ENCODE results near the gene TH. TPM values are rescaled to one million over a fixed set of nuclear protein-coding genes. Genes with fewer than 3 reads are reported as not detected.
"Not testable (repeated sequence)": the region's sequence is repeated elsewhere in the genome, so short reads cannot be mapped to it uniquely, and the experiment has no call there.

Gene TH
- total RNA-seq, 5 donors from 2014 or later (not counting 1 experiment from before 2014, with no cell fraction given), result not detected

DNA sequence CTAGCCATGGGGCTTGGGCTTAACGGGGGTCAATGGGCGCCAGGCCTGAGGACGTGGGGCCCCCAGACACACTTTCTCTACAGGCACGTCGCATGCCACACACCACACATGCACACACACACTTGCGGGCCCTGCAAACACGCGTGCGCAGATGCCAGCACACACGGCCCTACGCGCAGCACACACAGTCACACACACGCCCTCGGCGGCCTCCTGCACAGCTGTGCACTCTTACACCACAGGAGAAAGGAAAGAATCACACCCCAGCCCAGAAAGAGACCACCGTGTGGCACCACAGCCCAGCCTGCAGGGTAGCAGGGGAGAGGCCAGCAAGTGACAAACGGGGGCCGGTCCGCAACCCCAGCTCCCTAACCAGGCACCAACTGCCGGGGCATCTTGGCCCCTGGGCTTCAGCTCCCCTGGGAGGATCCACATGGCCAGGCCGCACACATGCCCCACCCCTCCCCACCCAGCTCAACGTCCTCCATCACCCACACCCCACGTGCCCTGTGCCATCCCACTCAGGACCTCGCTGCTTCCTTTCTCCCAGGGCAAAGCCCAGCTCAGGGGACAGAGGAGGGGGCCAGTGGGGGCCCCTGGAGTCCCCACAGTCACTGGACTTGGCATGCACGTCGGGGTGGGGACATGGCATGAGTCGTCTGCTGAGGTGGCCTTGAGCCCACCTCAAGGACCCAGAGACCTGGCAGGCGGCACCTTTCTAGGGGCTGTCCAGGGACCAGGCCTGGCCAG is 26.3 kb upstream of the TH start:
- Histone ChIP-seq H3K4me1 (ENCODE audit: control insufficient read depth in 1 of 2, extremely low read depth in 1 of 2, insufficient read depth in 2 of 2, low read length in 2 of 2) (peaks cover 0 to 23% of the 10 kb centered on the region in 2 experiments), H3K36me3 (ENCODE audit: control insufficient read depth in 2 of 2, extremely low read depth in 1 of 2, insufficient read depth in 1 of 2, low read length in 1 of 2) (no peaks in the 10 kb centered on the region), H3K4me3 (ENCODE audit: control insufficient read depth in 1 of 2, extremely low read depth in 1 of 2, low read length in 1 of 2) (no peak overlapping the region), H3K27ac (ENCODE audit: low read length) (no peak overlapping the region), H3K9me3 (no peaks in the 10 kb centered on the region), H3K27me3 (replicated peaks in 1 of 2; ENCODE audit: control insufficient read depth in 2 of 2, extremely low read depth in 1 of 2, insufficient read depth in 2 of 2, low read length in 1 of 2) (peaks cover 0 to 17% of the 10 kb centered on the region in 2 experiments)
- ATAC-seq (replicated peaks in 1 of 4) (no peak), DNase-seq (no peak)
- ChIA-PET POLR2A (no interaction called here), CTCF (interaction anchor here in 1 of 2 donors (0.7 kb wide), 1 partner anchor 491 kb away, joined by 3 read pairs; no protein-coding TSS in a partner anchor)
- Mint-ChIP-seq H3K27me3 (peaks cover 2 to 9% of the 10 kb centered on the region in 2 donors), H3K4me3 (no peak overlapping the region), H3K4me1 (peaks cover 2 to 10% (median 9%) of the 10 kb centered on the region in 3 donors), H3K27ac (no peak overlapping the region), H3K36me3 (no peaks in the 10 kb centered on the region), H3K9me3 (peaks cover 0 to 7% (median 0%) of the 10 kb centered on the region in 3 donors)
- WGBS (ENCODE audit: insufficient coverage), result 82% methylated on average over 26 of the region's 28 CpGs

DNA sequence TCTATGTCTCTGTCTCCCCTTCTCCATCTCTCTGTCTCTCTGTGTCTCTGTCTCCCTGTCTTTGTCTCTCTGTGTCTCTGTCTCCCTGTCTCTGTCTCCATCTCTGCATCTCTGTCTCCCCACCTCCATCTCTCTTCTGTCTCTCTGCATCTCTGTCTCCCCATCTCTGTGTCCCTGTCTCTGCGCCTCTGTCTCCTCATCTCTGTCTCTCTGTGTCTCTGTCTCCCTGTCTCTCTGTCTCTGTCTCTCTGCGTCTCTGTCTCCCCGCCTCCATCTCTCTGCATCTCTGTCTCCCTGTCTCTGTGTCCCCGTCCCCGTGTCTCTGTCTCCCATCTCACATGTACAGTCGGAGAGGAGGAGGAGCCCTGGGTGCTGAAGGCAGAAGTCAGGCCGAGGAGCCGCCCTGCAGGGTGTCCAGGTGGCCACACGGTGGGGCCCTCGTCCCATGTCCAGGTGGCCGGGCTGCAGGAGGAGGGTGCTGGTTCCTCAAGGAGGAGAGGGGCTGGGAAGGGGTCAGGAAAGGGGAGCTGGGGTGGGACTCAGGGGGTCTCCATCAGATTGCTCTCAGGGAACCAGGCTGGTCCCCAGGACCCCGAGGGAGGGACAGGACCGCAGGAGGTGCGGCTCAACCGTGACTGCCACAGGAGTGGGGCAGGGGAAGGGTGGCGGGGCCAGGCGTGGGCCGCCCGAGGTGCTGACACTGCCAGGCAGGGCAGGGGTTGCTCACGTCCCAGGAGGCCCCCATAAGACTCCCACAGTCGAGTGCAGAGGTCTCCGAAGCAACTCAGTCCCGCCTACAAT is 25.6 kb upstream of the TH start:
- WGBS (ENCODE audit: insufficient coverage), result 52% methylated on average over 17 of the region's 23 CpGs
- Histone ChIP-seq H3K36me3 (ENCODE audit: control insufficient read depth in 2 of 2, extremely low read depth in 1 of 2, insufficient read depth in 1 of 2, low read length in 1 of 2) (no peaks in the 10 kb centered on the region), H3K4me1 (ENCODE audit: control insufficient read depth in 1 of 2, extremely low read depth in 1 of 2, insufficient read depth in 2 of 2, low read length in 2 of 2) (peaks cover 0 to 23% of the 10 kb centered on the region in 2 experiments), H3K9me3 (no peaks in the 10 kb centered on the region), H3K4me3 (ENCODE audit: control insufficient read depth in 1 of 2, extremely low read depth in 1 of 2, low read length in 1 of 2) (no peak overlapping the region), H3K27ac (ENCODE audit: low read length) (no peak overlapping the region), H3K27me3 (replicated peaks in 1 of 2; ENCODE audit: control insufficient read depth in 2 of 2, extremely low read depth in 1 of 2, insufficient read depth in 2 of 2, low read length in 1 of 2) (peaks cover 0 to 23% of the 10 kb centered on the region in 2 experiments)
- peak; percentile 14 to 81 (median 58) for DNase-seq
- H3K9me3 Mint-ChIP-seq, result peaks cover 0 to 7% (median 0%) of the 10 kb centered on the region in 3 donors
- peaks cover 2 to 10% (median 9%) of the 10 kb centered on the region in 3 donors for H3K4me1 Mint-ChIP-seq
- peaks cover 4 to 9% of the 10 kb centered on the region in 2 donors for H3K27me3 Mint-ChIP-seq
- H3K36me3 Mint-ChIP-seq, result no peaks in the 10 kb centered on the region
- H3K4me3 Mint-ChIP-seq, result no peak overlapping the region
- H3K27ac Mint-ChIP-seq, result no peak overlapping the region
- ChIA-PET POLR2A (no interaction called here), CTCF (interaction anchor here in 1 of 2 donors (0.7 kb wide), 1 partner anchor 490 kb away, joined by 3 read pairs; no protein-coding TSS in a partner anchor)
- peak; percentile 76 to 94 (median 87) for ATAC-seq (replicated peaks in 1 of 4)

DNA sequence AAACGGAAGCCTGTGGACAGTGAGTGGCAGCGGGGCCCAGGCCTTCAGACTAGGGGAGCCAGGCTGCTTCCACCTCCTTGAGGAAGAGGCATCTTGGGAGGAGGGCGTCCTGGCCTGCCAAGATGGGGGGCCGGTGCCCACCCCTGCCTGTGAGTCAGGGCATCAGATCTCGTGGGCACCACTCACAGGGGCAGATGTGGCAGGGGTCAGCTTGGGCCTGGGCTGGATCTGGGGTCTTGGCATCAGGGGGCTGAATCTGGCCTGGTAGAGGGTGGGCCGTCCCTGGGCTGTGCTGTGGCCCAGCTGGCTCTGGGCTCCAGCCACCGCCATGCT is 24.1 kb upstream of the TH start:
- H3K27me3 ChIP-seq (replicated peaks in 1 of 2; ENCODE audit: control insufficient read depth in 2 of 2, extremely low read depth in 1 of 2, insufficient read depth in 2 of 2, low read length in 1 of 2), result peaks cover 0 to 38% of the 10 kb centered on the region in 2 experiments
- CTCF ChIA-PET, result no interaction called here
- WGBS (ENCODE audit: insufficient coverage), result 72% methylated on average over 5 of the region's 7 CpGs
- H3K4me3 Mint-ChIP-seq, result no peak overlapping the region
- no peaks in the 10 kb centered on the region for H3K36me3 ChIP-seq (ENCODE audit: control insufficient read depth in 2 of 2, extremely low read depth in 1 of 2, insufficient read depth in 1 of 2, low read length in 1 of 2)
- H3K36me3 Mint-ChIP-seq, result no peaks in the 10 kb centered on the region
- no peak overlapping the region for H3K4me3 ChIP-seq (ENCODE audit: control insufficient read depth in 1 of 2, extremely low read depth in 1 of 2, low read length in 1 of 2)
- H3K9me3 ChIP-seq, result no peaks in the 10 kb centered on the region
- no peak overlapping the region for H3K27ac Mint-ChIP-seq
- H3K9me3 Mint-ChIP-seq, result peaks cover 0 to 2% (median 0%) of the 10 kb centered on the region in 3 donors
- ATAC-seq (replicated peaks in 1 of 4) (no peak), DNase-seq (no peak)
- peaks cover 7 to 12% of the 10 kb centered on the region in 2 donors for H3K27me3 Mint-ChIP-seq
- H3K27ac ChIP-seq (ENCODE audit: low read length), result no peak overlapping the region
- POLR2A ChIA-PET, result no interaction called here
- H3K4me1 ChIP-seq (ENCODE audit: control insufficient read depth in 1 of 2, extremely low read depth in 1 of 2, insufficient read depth in 2 of 2, low read length in 2 of 2), result peaks cover 0 to 26% of the 10 kb centered on the region in 2 experiments
- peaks cover 2 to 11% (median 10%) of the 10 kb centered on the region in 3 donors for H3K4me1 Mint-ChIP-seq

DNA sequence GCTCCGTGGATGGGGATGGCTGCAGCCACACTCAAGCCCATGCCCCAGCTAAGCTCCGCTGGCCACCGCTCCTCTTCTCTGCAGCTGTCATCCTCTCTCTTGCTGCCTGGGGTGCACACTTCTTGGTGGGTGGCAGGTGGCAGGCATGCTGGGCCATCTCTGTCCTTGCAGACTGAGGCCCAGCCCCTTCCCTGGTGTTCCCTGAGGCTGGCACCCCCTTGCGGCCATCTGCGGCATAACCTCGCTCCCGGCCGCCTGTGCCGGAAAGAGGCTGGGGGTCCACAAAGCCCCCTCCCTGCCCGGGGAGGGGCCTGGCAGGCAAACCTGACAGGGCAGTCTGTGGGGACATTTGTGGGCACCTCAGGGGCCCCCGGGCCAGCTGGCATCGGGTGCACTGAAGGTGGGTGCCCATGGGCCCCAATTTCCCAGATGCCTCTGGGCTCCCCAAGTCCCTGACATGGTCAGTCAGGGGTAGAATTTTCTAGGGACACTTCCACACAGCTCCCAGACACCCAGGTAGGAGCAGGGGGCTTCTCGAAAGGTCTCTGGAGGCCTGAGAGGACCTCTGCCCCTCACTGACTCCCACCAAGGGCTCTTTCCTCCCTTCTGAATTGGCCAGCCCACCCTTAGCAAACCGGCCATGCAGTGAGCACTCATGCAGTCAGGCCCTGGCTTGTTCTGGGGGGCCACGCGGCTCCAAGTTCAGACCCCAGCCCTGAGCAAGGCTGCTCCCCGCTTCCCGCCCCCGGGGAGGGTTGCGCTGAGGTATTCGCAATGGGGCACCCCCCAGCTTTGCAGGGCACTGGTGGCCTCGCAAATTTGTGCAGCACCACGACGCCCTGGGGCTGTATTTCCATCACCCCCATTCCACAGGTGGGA is 23.5 kb upstream of the TH start:
- Mint-ChIP-seq H3K4me1 (peaks cover 2 to 14% (median 10%) of the 10 kb centered on the region in 3 donors), H3K9me3 (no peaks in the 10 kb centered on the region), H3K27me3 (peaks cover 10 to 15% of the 10 kb centered on the region in 2 donors), H3K27ac (no peak overlapping the region), H3K36me3 (no peaks in the 10 kb centered on the region), H3K4me3 (no peak overlapping the region)
- Histone ChIP-seq H3K4me3 (ENCODE audit: control insufficient read depth in 1 of 2, extremely low read depth in 1 of 2, low read length in 1 of 2) (no peak overlapping the region), H3K27me3 (replicated peaks in 1 of 2; ENCODE audit: control insufficient read depth in 2 of 2, extremely low read depth in 1 of 2, insufficient read depth in 2 of 2, low read length in 1 of 2) (peaks cover 0 to 42% of the 10 kb centered on the region in 2 experiments), H3K36me3 (ENCODE audit: control insufficient read depth in 2 of 2, extremely low read depth in 1 of 2, insufficient read depth in 1 of 2, low read length in 1 of 2) (no peaks in the 10 kb centered on the region), H3K4me1 (ENCODE audit: control insufficient read depth in 1 of 2, extremely low read depth in 1 of 2, insufficient read depth in 2 of 2, low read length in 2 of 2) (peaks cover 0 to 26% of the 10 kb centered on the region in 2 experiments), H3K27ac (ENCODE audit: low read length) (no peak overlapping the region), H3K9me3 (no peaks in the 10 kb centered on the region)
- no peak for ATAC-seq (replicated peaks in 1 of 4)
- ChIA-PET CTCF (interaction anchor here in 1 of 2 donors (0.6 kb wide), 1 partner anchor 12 kb away, joined by 3 read pairs; no protein-coding TSS in a partner anchor), POLR2A (no interaction called here)
- WGBS (ENCODE audit: insufficient coverage), result 38% methylated on average over 19 of the region's 24 CpGs
- DNase-seq, result peak in 28 of 35 experiments; percentile 6 to 64 (median 38)

DNA sequence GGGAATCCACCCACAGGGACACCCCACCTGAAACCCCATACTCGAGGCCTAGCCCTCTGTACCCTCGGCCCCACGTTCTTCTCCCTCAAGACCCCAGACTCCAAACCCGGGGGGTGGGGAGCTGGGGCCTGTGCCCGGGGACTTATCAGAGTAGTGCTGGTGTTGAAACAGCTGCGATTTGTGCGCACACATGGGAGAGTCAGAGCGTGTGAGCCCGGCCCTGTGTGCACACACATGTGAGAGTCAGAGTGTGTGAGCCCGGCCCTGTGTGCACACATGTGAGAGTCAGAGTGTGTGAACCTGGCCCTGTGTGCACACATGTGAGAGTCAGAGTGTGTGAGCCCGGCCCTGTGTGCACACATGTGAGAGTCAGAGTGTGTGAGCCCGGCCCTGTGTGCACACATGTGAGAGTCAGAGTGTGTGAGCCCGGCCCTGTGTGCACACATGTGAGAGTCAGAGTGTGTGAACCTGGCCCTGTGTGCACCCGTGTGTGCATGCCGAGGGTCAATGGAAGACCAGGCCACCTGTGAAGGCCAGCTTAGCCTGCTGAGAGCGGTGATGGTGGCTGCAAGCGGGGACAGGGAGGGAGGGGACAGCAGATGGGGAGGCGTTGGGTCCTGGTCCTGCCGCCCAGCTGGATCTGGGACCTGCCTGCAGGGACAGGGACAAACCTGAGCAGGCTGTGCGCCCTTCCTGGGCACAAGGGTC is 22.4 kb upstream of the TH start:
- Mint-ChIP-seq H3K4me1 (peaks cover 2 to 14% (median 10%) of the 10 kb centered on the region in 3 donors), H3K27me3 (peaks cover 14 to 15% of the 10 kb centered on the region in 2 donors)
- H3K27ac ChIP-seq (ENCODE audit: low read length); H3K9me3 Mint-ChIP-seq; DNase-seq; H3K27ac Mint-ChIP-seq; H3K4me3 Mint-ChIP-seq; ATAC-seq (replicated peaks in 1 of 4); H3K4me3 ChIP-seq (ENCODE audit: control insufficient read depth in 1 of 2, extremely low read depth in 1 of 2, low read length in 1 of 2); POLR2A ChIA-PET; H3K9me3 ChIP-seq; H3K36me3 ChIP-seq (ENCODE audit: control insufficient read depth in 2 of 2, extremely low read depth in 1 of 2, insufficient read depth in 1 of 2, low read length in 1 of 2); H3K36me3 Mint-ChIP-seq: not testable (repeated sequence)
- 78% methylated on average over 12 of the region's 20 CpGs for WGBS (ENCODE audit: insufficient coverage)
- Histone ChIP-seq H3K27me3 (replicated peaks in 1 of 2; ENCODE audit: control insufficient read depth in 2 of 2, extremely low read depth in 1 of 2, insufficient read depth in 2 of 2, low read length in 1 of 2) (peaks cover 0 to 46% of the 10 kb centered on the region in 2 experiments), H3K4me1 (ENCODE audit: control insufficient read depth in 1 of 2, extremely low read depth in 1 of 2, insufficient read depth in 2 of 2, low read length in 2 of 2) (peaks cover 0 to 24% of the 10 kb centered on the region in 2 experiments)
- CTCF ChIA-PET, result interaction anchor here in 1 of 2 donors (0.6 kb wide), 1 partner anchor 11 kb away, joined by 3 read pairs; no protein-coding TSS in a partner anchor

All from T-cell (primary cell).